ENCODE data around the gene ACE2.
"Not testable (repeated sequence)": the region's sequence is repeated elsewhere in the genome, so short reads cannot be mapped to it uniquely, and the experiment has no call there.

Gene ACE2

GRCh38 chrX:15600745-15601144, at the start of gene ACE2:
Gene ACE2 (minus strand): TSS chrX:15600960. CDS start chrX:15600911, 49 bp downstream.
- DNase-seq: no peak

GRCh38 chrX:15647510-15647909, 46.8 kb upstream of the ACE2 start:
- not testable (repeated sequence) for DNase-seq

GRCh38 chrX:15646543-15646942, 45.8 kb upstream of the ACE2 start:
- no peak for DNase-seq

- DNase-seq: no peak
These were observed 45.3 kb upstream of the ACE2 start for GRCh38 chrX:15646031-15646430.

- DNase-seq: no peak
These were observed 44.5 kb upstream of the ACE2 start for GRCh38 chrX:15645266-15645665.

- DNase-seq: no peak
These were observed 43.8 kb upstream of the ACE2 start for GRCh38 chrX:15644560-15644872.

- no peak for DNase-seq
These were observed 43.2 kb upstream of the ACE2 start for GRCh38 chrX:15643786-15644559.

- no peak for DNase-seq
These were observed 30.9 kb upstream of the ACE2 start for GRCh38 chrX:15631637-15632036.

GRCh38 chrX:15623054-15623453, 22.3 kb upstream of the ACE2 start:
- no peak for DNase-seq

- no peak for DNase-seq
These were observed 18.4 kb upstream of the ACE2 start for GRCh38 chrX:15619053-15619755.

- DNase-seq: no peak
These were observed 16.4 kb upstream of the ACE2 start for GRCh38 chrX:15617111-15617510.

- no peak for DNase-seq
These were observed 15.8 kb upstream of the ACE2 start for GRCh38 chrX:15616531-15616930.

- no peak for DNase-seq
These were observed 6.3 kb upstream of the ACE2 start for GRCh38 chrX:15607067-15607466.

GRCh38 chrX:15606136-15606535, 5.4 kb upstream of the ACE2 start:
- DNase-seq: no peak

- DNase-seq: no peak
These were observed 4.5 kb upstream of the ACE2 start for GRCh38 chrX:15605226-15605625.

GRCh38 chrX:15602761-15603160, 2.0 kb upstream of the ACE2 start:
- no peak for DNase-seq

GRCh38 chrX:15601932-15602331, 1.2 kb upstream of the ACE2 start:
- no peak for DNase-seq

GRCh38 chrX:15600049-15600448, 711 bp downstream of the ACE2 start:
- DNase-seq: no peak

- DNase-seq: no peak
These were observed 1.3 kb downstream of the ACE2 start for GRCh38 chrX:15599461-15599860.

- no peak for DNase-seq
These were observed 2.7 kb downstream of the ACE2 start for GRCh38 chrX:15598026-15598425.

- DNase-seq: no peak
These were observed 6.4 kb downstream of the ACE2 start for GRCh38 chrX:15594371-15594770.

- DNase-seq: no peak
These were observed 20.7 kb downstream of the ACE2 start for GRCh38 chrX:15579778-15580747.

- no peak for DNase-seq
These were observed 24.7 kb downstream of the ACE2 start for GRCh38 chrX:15576019-15576418.

GRCh38 chrX:15574017-15574416, 26.7 kb downstream of the ACE2 start:
- DNase-seq: no peak

Data from bone marrow (tissue), 2 donors.